ENCODE measurements around the gene MEGF6.

- TF ChIP-seq CTCF (IDR thresholded peaks at IDR 0.05): no peak
- no peak for TF ChIP-seq POLR2A (IDR thresholded peaks at IDR 0.05)
Observed at GRCh38 chr1:3560251-3560871, 50.9 kb downstream of the MEGF6 start.

Data from body of pancreas (tissue), 4 donors.